ENCODE data around the gene APOL1. TPM values are rescaled to one million over a fixed set of nuclear protein-coding genes. Genes with fewer than 3 reads are reported as not detected.
"Not testable (repeated sequence)": the region's sequence is repeated elsewhere in the genome, so short reads cannot be mapped to it uniquely, and the experiment has no call there.

The APOL1 gene
- 10.4 and 10.7 TPM in 2 replicates for total RNA-seq

DNA sequence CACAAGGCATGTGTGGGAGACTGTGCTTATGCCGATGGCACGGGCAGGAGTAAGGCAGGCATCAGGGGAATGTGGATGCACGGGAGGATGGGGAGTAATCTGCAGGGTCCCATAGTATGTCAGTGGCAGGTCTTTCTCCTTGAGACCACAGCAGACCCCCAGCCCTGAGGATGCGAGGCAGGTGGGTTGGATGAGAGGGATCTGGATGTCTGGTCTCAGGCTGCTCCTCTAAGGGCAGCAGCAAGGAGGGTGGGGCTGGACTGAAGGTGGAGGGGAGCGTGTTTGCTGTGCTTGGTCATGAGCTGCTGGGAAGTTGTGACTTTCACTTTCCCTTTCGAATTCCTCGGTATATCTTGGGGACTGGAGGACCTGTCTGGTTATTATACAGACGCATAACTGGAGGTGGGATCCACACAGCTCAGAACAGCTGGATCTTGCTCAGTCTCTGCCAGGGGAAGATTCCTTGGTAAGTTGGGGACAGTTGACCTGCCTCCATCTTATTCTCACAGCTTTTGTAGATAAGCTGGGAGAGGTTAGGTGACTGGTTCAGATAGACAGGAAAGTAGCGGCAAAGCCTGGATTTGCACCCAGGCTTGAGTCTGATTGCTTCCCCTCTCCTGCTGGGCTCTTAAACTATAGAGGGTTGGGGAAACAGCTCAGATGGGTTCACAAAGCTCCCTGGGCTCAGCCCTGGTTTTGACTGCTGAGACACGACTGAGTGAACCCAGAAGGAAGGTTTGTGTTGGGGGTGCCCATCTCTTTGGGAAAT, at the start of gene APOL1:
TSS of gene APOL1 (plus strand) at position 380 of the 769 bp plus-strand sequence. CDS start 1,823 bp downstream, outside the sequence.
- Mint-ChIP-seq H3K4me3 (peak within 1 kb of the TSS; percentile 91), H3K4me1 (peaks cover 26% of the 10 kb centered on the region), H3K27me3 (no peaks in the 10 kb centered on the region), H3K27ac (peak within 1 kb of the TSS; percentile 86), H3K36me3 (ENCODE audit: low read depth) (peaks cover 13% of the 10 kb centered on the region), H3K9me3 (peaks cover 7% of the 10 kb centered on the region)
- intact Hi-C loops (cut with micrococcal nuclease): loop anchor here (2.0 kb wide), 1 partner anchor 14 kb away; the partner anchor contains the start of gene APOL2
- ChIA-PET POLR2A (interaction anchor here (1.0 to 3.2 kb wide), 3 partner anchors 9 to 229 kb away, joined by 5 to 13 read pairs (median 6); partner anchors contain the start of gene APOL2), CTCF (interaction anchor here (1.5 to 2.1 kb wide), 2 partner anchors 13 to 25 kb away, joined by 7 to 10 read pairs; partner anchors contain the start of gene APOL2)
- DNase-seq (peak; percentile 26), ATAC-seq (ENCODE audit: low read depth) (peak; percentile 94)
- TF ChIP-seq, protein P1, sequence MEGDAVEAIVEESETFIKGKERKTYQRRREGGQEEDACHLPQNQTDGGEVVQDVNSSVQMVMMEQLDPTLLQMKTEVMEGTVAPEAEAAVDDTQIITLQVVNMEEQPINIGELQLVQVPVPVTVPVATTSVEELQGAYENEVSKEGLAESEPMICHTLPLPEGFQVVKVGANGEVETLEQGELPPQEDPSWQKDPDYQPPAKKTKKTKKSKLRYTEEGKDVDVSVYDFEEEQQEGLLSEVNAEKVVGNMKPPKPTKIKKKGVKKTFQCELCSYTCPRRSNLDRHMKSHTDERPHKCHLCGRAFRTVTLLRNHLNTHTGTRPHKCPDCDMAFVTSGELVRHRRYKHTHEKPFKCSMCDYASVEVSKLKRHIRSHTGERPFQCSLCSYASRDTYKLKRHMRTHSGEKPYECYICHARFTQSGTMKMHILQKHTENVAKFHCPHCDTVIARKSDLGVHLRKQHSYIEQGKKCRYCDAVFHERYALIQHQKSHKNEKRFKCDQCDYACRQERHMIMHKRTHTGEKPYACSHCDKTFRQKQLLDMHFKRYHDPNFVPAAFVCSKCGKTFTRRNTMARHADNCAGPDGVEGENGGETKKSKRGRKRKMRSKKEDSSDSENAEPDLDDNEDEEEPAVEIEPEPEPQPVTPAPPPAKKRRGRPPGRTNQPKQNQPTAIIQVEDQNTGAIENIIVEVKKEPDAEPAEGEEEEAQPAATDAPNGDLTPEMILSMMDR (IDR thresholded peaks at IDR 0.05): no peak

- CTCF ChIA-PET; H3K27ac Mint-ChIP-seq; H3K9me3 Mint-ChIP-seq; POLR2A ChIA-PET; DNase-seq; H3K36me3 Mint-ChIP-seq (ENCODE audit: low read depth); ATAC-seq (ENCODE audit: low read depth); intact Hi-C loops (cut with micrococcal nuclease); H3K4me3 Mint-ChIP-seq: not testable (repeated sequence)
- Mint-ChIP-seq H3K4me1 (peaks cover 25% of the 10 kb centered on the region), H3K27me3 (peaks cover 10% of the 10 kb centered on the region)
These were observed 49.5 kb upstream of the APOL1 start for GRCh38 chr22:36203441-36203840.

DNA sequence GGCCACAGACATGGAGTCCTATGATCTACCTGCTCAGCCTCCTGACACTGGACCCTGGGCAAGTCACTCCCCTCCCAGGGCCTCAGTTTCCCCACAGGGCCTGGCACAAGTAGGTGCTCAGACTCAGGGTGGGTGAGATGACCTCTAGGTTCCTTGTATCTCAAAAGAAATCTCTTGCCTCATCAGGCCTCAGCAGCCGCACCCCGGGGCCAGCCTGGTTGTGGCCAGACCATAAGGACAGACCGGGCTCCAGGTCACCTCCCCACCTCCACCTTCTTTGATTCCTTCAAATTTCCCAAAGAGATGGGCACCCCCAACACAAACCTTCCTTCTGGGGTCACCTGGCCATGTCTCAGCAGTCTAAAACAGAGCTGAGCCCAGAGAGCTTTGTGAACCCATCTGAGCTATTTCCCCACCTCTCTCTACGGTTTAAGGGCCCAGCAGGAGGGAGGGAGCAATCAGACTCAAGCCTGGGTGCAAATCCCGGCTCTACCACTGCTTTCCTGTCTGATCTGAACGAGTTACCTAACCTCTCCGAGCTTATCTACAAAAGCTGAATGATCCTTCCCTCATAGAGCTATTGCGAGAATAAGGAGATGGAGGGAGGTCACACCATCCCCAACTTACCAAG, 48.8 kb upstream of the APOL1 start:
- CTCF ChIA-PET: no interaction called here
- TF ChIP-seq, protein P1 (IDR thresholded peaks at IDR 0.05): no peak
- peaks cover 23% of the 10 kb centered on the region for H3K4me1 Mint-ChIP-seq

DNA sequence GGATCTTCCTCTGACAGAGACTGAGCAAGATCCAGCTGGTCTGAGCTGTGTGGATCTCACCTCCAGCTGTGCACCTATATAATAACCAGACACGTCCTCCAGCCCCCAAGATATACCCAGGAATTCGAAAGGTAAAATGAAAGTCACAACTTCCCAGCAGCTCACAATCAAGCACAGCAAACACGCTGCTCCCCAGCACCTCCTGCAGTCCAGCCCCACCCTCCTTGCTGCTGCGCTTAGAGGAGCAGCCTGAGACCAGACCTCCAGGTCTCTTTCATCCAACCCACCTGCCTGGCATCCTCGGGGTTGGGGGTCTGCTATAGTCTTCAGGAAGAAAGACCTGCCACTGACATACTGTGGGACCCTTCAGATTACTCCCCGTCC, 48.3 kb upstream of the APOL1 start:
- Mint-ChIP-seq H3K27ac (no peak overlapping the region), H3K9me3 (peaks cover 5% of the 10 kb centered on the region), H3K4me1 (peaks cover 26% of the 10 kb centered on the region), H3K36me3 (ENCODE audit: low read depth) (no peaks in the 10 kb centered on the region), H3K4me3 (peak overlapping the region; percentile 52), H3K27me3 (peaks cover 8% of the 10 kb centered on the region)
- ATAC-seq (ENCODE audit: low read depth) (peak; percentile 25), DNase-seq (no peak)
- ChIA-PET POLR2A (no interaction called here), CTCF (no interaction called here)
- TF ChIP-seq, protein P1 (IDR thresholded peaks at IDR 0.05): no peak
- intact Hi-C loops (cut with micrococcal nuclease): no loop called here

More for the DNA sequence above, 48.8 kb upstream of the APOL1 start:
- peaks cover 2% of the 10 kb centered on the region for H3K9me3 Mint-ChIP-seq
- no peak overlapping the region for H3K27ac Mint-ChIP-seq
- peak overlapping the region; percentile 52 for H3K4me3 Mint-ChIP-seq
- H3K36me3 Mint-ChIP-seq (ENCODE audit: low read depth): no peaks in the 10 kb centered on the region
- intact Hi-C loops (cut with micrococcal nuclease): no loop called here
- H3K27me3 Mint-ChIP-seq: peaks cover 8% of the 10 kb centered on the region
- DNase-seq (no peak), ATAC-seq (ENCODE audit: low read depth) (no peak)
- POLR2A ChIA-PET: no interaction called here

- CTCF ChIA-PET; ATAC-seq (ENCODE audit: low read depth); H3K27ac Mint-ChIP-seq; intact Hi-C loops (cut with micrococcal nuclease); H3K27me3 Mint-ChIP-seq; H3K4me3 Mint-ChIP-seq; H3K36me3 Mint-ChIP-seq (ENCODE audit: low read depth); POLR2A ChIA-PET; DNase-seq; H3K9me3 Mint-ChIP-seq: not testable (repeated sequence)
- peaks cover 28% of the 10 kb centered on the region for H3K4me1 Mint-ChIP-seq
These were observed 47.4 kb upstream of the APOL1 start for GRCh38 chr22:36205573-36205972.

DNA sequence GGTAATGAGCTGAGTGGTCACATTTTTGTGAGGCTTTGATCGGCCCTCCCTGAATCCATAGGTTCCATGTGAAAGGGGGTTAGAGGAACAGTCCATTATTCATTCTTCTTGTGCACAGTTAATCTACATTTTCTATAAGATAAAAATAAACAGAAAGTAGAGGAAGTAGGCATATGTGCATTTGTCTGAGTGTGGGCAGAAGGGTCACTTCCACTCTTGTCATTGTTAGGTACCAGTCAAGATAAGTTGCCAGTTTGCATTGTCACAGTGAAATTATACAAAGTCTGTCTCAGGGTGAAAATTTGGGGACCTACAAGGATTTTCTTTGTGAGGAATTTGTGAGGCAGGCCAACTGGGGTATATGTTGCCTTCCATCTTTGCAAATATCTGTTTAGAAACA, 46.7 kb upstream of the APOL1 start:
- Mint-ChIP-seq H3K27me3 (peaks cover 8% of the 10 kb centered on the region), H3K4me3 (no peak overlapping the region), H3K36me3 (ENCODE audit: low read depth) (no peaks in the 10 kb centered on the region), H3K9me3 (peaks cover 7% of the 10 kb centered on the region), H3K27ac (no peak overlapping the region), H3K4me1 (peaks cover 31% of the 10 kb centered on the region)
- ATAC-seq (ENCODE audit: low read depth) (no peak), DNase-seq (no peak)
- CTCF ChIA-PET: no interaction called here
- POLR2A ChIA-PET: no interaction called here
- TF ChIP-seq, protein P1 (IDR thresholded peaks at IDR 0.05): no peak
- intact Hi-C loops (cut with micrococcal nuclease): no loop called here
